ENCODE measurements around the gene SPEF1. TPM values are rescaled to one million over a fixed set of nuclear protein-coding genes. Genes with fewer than 3 reads are reported as not detected.

The SPEF1 gene
- total RNA-seq, 1 donor from 2014 or later = not detected

GRCh38 chr20:3733119-3733995 is 47.9 kb downstream of the SPEF1 start:
- DNase-seq (ENCODE audit: low spot score) = no peak

DNA sequence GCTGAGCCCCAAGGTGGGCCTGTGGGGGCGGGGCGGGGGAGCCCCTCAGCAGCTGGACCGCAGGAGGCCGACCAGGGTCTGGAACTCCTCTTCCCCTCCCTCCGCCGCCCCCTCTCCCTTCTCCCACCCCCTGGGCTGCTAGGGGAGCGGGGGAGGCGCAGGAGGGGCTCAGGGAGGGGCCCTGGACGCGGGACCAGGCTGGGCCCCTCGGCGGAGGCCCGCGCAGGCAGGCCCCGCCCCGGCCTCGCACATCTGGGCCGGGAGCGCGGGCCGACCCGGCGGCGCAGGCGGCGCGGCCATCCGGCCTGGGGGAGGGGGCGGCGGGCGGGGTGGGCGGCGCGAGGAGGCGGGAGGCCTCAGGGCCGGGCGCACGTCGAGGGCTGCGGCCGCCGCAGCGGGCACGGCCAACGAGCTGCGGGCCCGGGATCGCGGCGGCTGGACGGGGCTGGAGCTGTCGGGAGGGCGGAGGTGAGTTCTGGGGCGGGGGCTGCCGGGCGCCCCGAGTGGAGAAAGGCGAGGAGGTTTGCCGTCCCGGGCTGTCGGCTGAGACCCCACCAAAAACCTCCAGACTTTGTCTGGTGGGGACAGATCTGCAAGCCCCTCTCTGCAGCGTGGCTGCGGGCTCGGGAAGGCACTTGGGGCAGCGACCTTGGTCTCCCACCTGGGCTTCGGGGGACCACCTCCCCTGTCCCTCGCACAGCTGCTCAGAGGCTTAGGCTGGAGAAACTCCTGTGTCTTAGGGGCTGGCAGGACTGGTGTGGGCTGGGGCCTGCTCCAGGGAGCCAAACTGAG is 48.7 kb downstream of the SPEF1 start, which contains the start of gene HSPA12B:
Gene HSPA12B, plus strand, starts transcription at position 359 of the 792 bp plus-strand sequence. CDS start 5,990 bp downstream, outside the sequence.
- no peak for DNase-seq (ENCODE audit: low spot score)

GRCh38 chr20:3731944-3732326 is 49.3 kb downstream of the SPEF1 start:
- no peak for DNase-seq (ENCODE audit: low spot score)

- no peak for DNase-seq (ENCODE audit: low spot score)
Observed at GRCh38 chr20:3730803-3731672, 50.2 kb downstream of the SPEF1 start.

DNA sequence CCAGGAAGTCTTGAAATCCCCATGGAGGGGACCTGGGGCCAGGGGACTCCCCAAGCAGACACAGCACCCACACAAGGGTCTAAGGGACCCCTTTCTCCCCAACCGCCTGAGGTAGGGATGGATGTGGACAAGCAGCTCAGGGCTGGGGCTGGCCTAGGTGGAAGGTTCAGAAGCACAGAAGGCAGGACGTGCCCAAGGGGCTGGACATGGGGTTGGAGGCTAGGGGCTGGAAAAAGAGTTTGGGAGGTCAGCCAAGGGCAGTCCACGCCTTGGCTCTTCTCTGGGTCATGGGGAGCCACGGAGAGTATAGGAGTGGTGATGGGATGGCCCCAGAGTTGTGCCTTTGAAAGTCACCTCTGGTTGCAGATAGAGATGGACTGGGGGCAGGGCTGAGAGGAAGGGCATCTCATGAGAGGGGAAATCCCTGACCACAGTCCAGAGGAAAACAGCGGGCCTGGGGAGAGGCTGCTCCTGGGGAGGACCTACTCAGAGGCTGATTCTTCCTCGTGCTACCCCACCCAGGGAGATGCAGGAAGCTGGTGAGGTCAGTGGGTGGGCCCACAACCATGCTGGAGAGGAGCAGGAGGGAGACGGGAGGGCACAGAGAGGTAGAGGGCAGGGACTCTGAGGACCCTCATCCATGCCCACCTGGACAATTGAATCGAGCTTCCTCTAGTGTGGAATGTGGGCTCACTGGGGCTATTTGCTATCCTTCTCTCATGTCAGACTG is 51.3 kb downstream of the SPEF1 start:
- no peak for DNase-seq (ENCODE audit: low spot score)

DNA sequence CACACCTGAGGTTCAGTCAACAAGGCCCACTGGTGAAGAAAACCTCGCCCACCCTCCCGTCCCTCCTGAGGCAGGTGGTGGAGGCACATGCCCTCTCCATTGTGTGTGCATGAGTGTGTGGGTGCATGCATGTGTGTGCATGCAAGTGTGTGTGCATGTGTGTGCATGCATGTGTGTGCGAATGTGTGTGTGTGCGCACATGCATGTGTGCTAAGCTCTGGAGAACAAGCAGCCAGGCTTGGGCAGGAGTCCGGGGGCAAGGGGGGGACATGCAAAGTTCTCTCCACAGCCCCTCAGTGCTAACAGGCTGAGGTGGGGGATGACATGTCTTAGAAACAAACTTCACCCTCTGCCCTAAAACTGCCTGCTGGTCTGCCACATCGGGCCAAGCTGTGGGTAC is 51.9 kb downstream of the SPEF1 start:
- DNase-seq (ENCODE audit: low spot score) = no peak

GRCh38 chr20:3728876-3729275 is 52.4 kb downstream of the SPEF1 start:
- DNase-seq (ENCODE audit: low spot score) = no peak

DNA sequence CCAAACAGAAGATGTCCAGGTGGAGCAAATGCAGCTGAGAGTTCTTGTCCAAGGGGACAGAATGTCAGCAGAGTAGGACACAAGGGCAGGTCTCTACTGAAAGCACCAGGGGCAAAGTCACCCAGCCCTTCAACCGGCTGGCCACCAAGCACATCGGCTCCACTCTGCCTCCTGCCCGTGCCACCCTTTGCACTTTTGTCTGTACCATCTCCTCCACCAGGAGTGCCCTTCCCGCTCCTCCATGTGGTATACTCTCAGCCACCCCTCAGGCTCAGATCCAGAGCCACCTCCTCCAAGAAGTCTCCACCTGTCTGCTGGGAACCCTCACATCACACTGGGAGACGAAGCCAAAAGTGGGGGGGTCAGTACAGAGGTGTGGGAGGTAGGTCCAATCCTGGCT is 52.9 kb downstream of the SPEF1 start:
- no peak for DNase-seq (ENCODE audit: low spot score)

Other genes with a start within 250 kb of the SPEF1 start
- not detected for gene GFRA4, start 118.0 kb downstream of the SPEF1 start, total RNA-seq
- 30.7 TPM for gene ADAM33, start 99.4 kb downstream of the SPEF1 start, total RNA-seq
- gene SIGLEC1, start 68.8 kb downstream of the SPEF1 start, total RNA-seq = 45.1 TPM
- 28.0 TPM for gene HSPA12B, start 48.8 kb downstream of the SPEF1 start, total RNA-seq
- gene ADISSP, start 13.7 kb downstream of the SPEF1 start, total RNA-seq = 37.5 TPM
- gene CENPB, start 5.3 kb upstream of the SPEF1 start, total RNA-seq = 97.3 TPM
- 18.0 TPM for gene CDC25B, start 14.9 kb upstream of the SPEF1 start, total RNA-seq
- gene AP5S1, start 39.1 kb upstream of the SPEF1 start, total RNA-seq = 13.2 TPM
- 43.5 TPM for gene MAVS, start 65.4 kb upstream of the SPEF1 start, total RNA-seq
- gene PANK2, start 107.9 kb upstream of the SPEF1 start, total RNA-seq = 31.1 TPM
- gene RNF24, start 234.1 kb upstream of the SPEF1 start, total RNA-seq = 17.3 TPM